GM19193 (cell line): ENCODE measurements around the gene SMPDL3A.

Experiments
- POLR2A ChIP-seq: IDR thresholded peaks from 4 replicates; pipeline ENCODE4 v1.6.1; 2011; ENCODE audit not compliant: insufficient read depth, insufficient read length; ENCODE audit errors: extremely low read depth

Gene SMPDL3A

DNA sequence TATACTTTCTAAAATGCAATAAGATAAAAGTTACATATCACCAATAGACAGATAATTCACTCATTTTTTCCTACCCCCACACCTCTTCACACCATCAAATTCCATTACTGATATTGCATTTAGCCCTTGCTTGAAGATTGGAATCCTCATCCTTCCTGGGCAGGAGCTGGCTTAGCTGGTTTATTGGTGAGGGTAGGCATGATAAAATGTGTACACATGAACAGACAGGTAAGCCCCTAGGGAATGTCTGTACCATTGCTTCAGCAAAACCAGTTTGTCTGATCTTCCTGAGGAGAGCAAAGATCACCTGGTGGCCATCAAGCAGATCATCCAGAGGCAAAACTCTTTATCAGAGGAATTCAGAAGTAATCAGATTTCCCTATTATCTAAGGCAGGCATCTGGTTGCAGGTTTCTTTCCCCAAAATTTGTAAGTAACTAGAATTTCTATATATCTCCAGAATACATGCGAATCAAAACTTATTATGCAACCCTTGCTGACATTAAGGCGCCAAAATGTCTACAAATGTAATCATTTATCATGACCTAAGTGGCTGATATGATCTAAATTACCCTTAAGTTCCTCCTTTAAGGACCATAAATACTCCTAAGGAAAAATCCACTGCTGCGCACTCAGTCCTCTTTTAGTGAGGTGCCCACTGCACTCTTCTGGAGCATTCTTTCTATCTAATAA lies 16.2 kb upstream of the SMPDL3A start:
- TF ChIP-seq POLR2A = no peak

DNA sequence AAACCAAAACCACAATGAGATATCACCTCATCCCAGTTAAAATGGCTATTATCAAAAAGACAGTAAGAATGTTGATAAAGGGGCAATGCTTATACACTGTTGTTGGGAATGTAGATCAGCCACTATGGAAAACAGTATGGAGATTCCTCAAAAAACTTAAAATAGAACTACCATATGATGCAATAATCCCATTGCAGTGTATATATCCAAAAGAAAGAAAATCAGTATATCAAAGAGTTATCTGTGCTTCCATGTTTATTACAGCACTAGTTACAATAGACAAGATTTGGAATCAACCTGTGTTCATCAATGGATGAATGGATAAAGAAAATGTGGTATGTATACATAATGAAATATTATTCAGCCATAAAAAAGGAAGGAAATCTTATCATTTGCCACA lies 13.1 kb upstream of the SMPDL3A start:
- TF ChIP-seq POLR2A = no peak

DNA sequence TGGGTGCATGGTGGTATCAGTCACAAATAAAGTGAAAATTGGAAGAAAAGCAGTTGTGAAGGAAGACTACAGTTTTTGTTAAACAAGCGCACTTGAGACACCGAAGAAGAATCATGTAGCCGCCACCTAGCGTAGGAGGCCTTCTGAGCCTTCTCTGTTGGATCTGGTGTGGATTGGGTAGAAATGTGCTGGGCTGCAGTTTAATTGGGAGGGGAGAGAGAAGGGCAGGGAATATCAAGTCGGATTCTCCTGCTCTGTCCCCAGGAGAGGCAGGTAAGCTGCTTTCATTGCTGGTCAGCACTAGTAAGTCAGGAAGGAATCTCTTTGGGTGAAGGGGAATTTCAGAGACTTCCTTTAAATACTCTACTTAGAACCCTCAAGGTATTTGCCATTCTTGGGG lies 10.8 kb upstream of the SMPDL3A start:
- TF ChIP-seq POLR2A = no peak

DNA sequence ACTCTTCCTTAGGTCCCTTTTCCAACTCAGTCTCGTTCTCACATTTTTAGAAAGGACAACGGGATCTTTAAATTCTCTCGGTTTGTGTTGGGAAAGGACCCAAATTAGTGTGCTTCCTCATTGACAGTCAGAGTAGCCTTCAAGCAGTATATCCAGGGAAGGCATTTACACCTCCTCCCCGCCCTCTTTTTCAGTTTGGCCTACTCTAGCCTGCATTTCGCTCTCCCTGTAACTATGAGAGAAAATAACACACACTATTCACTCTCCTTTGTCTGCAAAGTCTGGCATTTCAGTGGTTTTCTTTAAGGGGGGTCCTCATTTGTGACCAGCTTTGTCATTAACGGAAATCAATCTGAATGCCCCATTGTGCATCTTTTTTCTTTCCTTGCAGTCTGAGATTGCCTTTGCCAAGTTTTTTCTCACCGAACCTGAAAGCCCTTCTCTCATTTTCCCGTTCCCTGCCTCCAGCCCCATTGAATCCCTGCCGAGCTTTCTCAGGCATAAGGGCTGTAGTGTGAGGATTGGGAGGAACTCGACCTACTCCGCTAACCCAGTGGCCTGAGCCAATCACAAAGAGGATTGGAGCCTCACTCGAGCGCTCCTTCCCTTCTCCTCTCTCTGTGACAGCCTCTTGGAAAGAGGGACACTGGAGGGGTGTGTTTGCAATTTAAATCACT lies 9.9 kb upstream of the SMPDL3A start:
- no peak for TF ChIP-seq POLR2A

GRCh38 chr6:122779667-122780066 lies 9.4 kb upstream of the SMPDL3A start, which contains the start of gene FABP7:
Gene FABP7 (plus strand): TSS chr6:122779716. CDS start chr6:122779795, 79 bp downstream.
- TF ChIP-seq POLR2A = no peak

DNA sequence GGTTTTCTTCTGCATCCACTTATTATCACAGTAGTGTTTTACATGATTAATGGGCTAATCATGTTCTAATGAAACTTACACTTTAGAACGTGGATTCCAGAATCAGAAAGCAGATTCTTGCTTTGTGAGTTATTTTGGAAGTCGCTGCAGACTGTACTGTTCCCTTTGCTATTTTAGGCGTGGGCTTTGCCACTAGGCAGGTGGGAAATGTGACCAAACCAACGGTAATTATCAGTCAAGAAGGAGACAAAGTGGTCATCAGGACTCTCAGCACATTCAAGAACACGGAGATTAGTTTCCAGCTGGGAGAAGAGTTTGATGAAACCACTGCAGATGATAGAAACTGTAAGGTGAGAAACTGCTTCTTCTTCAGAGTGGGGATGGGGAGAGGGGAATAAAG lies 8.9 kb upstream of the SMPDL3A start:
- no peak for TF ChIP-seq POLR2A

- TF ChIP-seq POLR2A = no peak
These were observed 7.3 kb upstream of the SMPDL3A start for GRCh38 chr6:122781716-122782115.

DNA sequence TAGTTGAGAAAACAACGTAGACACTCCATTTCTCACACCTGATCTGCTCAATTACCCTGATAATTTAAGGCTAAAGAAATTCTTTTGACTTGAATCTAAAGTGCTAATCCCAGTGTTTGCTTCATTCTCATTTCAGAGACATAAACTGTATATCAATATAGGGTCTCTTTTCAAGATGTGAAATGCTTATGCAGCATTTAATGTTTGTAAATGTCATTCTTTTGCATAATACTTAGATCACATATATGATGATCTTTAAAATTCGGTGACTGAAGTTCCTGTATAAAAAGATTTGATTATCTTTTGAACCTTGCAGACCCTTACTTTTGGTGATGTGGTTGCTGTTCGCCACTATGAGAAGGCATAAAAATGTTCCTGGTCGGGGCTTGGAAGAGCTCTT lies 5.7 kb upstream of the SMPDL3A start:
- no peak for TF ChIP-seq POLR2A

GRCh38 chr6:122785891-122786290 lies 3.2 kb upstream of the SMPDL3A start:
- no peak for TF ChIP-seq POLR2A

- TF ChIP-seq POLR2A = no peak
These were observed 1.3 kb upstream of the SMPDL3A start for GRCh38 chr6:122787721-122788120.

- TF ChIP-seq POLR2A = no peak
These were observed 850 bp upstream of the SMPDL3A start for GRCh38 chr6:122788208-122788607.

GRCh38 chr6:122788663-122789181 lies 336 bp upstream of the SMPDL3A start:
- no peak for TF ChIP-seq POLR2A

- TF ChIP-seq POLR2A = no peak
These were observed 967 bp downstream of the SMPDL3A start for GRCh38 chr6:122790028-122790422.

GRCh38 chr6:122790423-122791309 lies 1.6 kb downstream of the SMPDL3A start:
- TF ChIP-seq POLR2A = no peak

- no peak for TF ChIP-seq POLR2A
These were observed 2.2 kb downstream of the SMPDL3A start for GRCh38 chr6:122791310-122791679.
